ENCODE results near the gene MMP24. TPM values are rescaled to one million over a fixed set of nuclear protein-coding genes. Genes with fewer than 3 reads are reported as not detected.

Gene MMP24
- total and polyA plus RNA-seq, 2 of the 13 experiments (the other 11 are each of a cell fraction or from before 2014, with no cell fraction given), result 0.29 to 0.35 TPM

- TF ChIP-seq NR2F1 (CRISPR knock-in tag; IDR thresholded peaks at IDR 0.05) (no peak), SPEN (CRISPR knock-in tag; IDR thresholded peaks at IDR 0.05; ENCODE audit: low read depth) (peak; percentile 26; the same call in 1 of the 2 replicates), ZNF274 (CRISPR knock-in tag; IDR thresholded peaks at IDR 0.05) (peak; percentile 94; the same call in 1 of the 2 replicates), YEATS2 (CRISPR knock-in tag; IDR thresholded peaks at IDR 0.05; ENCODE audit: borderline replicate concordance) (no peak), SIN3B (IDR thresholded peaks at IDR 0.05; ENCODE audit: low read length) (no peak), LCORL (IDR thresholded peaks at IDR 0.05) (no peak), LCORL (CRISPR knock-in tag; IDR thresholded peaks at IDR 0.05) (peak; percentile 87), ZNF432 (CRISPR knock-in tag; IDR thresholded peaks at IDR 0.05; ENCODE audit: borderline replicate concordance) (no peak), PLRG1 (conservative IDR thresholded peaks at IDR 0.05) (no peak), MBNL3 (CRISPR knock-in tag; conservative IDR thresholded peaks at IDR 0.05) (no peak), SETDB1 (CRISPR knock-in tag; IDR thresholded peaks at IDR 0.05; ENCODE audit: borderline replicate concordance) (no peak), KMT2A (CRISPR knock-in tag; IDR thresholded peaks at IDR 0.05) (no peak), CHCHD3 (CRISPR knock-in tag; IDR thresholded peaks at IDR 0.05) (no peak), POLR2G (IDR thresholded peaks at IDR 0.05; ENCODE audit: low read depth, low read length) (no peak), ZNF639 (CRISPR knock-in tag; conservative IDR thresholded peaks at IDR 0.05) (no peak), ZNF280D (CRISPR knock-in tag; IDR thresholded peaks at IDR 0.05) (no peak), MZF1 (CRISPR knock-in tag; IDR thresholded peaks at IDR 0.05; ENCODE audit: borderline replicate concordance) (no peak), SMAD9 (CRISPR knock-in tag; IDR thresholded peaks at IDR 0.05) (no peak), PPARG (CRISPR knock-in tag; conservative IDR thresholded peaks at IDR 0.05) (no peak), TFDP1 (CRISPR knock-in tag; IDR thresholded peaks at IDR 0.05; ENCODE audit: borderline replicate concordance) (no peak), REST (IDR thresholded peaks at IDR 0.05; ENCODE audit: borderline replicate concordance in 1 of 2, low read depth in 1 of 2, low read length in 2 of 2) (no peak)
Measured at GRCh38 chr20:35269055-35269781, 42.7 kb downstream of the MMP24 start (continued).

All from HepG2 (cell line).